HCT116 (cell line): ENCODE results near the gene HPCAL4.

Experiments
- ATF3 ChIP-seq: IDR thresholded peaks from 2 replicates; pipeline ENCODE4 v1.6.1; 2012
- CEBPB ChIP-seq: IDR thresholded peaks from 2 replicates; pipeline ENCODE4 v1.6.1; 2012; ENCODE audit warnings: low read depth
- ELF1 ChIP-seq: IDR thresholded peaks from 2 replicates; pipeline ENCODE4 v1.6.1; 2012; ENCODE audit warnings: low read depth, borderline replicate concordance
- EZH2phosphoT487 ChIP-seq: fragments of 200-600 bp; IDR thresholded peaks from 2 replicates; pipeline ENCODE4 v1.6.1; 2018; ENCODE audit warnings: antibody characterized with exemption, borderline replicate concordance
- JUND ChIP-seq: IDR thresholded peaks from 2 replicates; pipeline ENCODE4 v1.6.1; 2012
- POLR2A ChIP-seq: IDR thresholded peaks from 2 replicates; pipeline ENCODE4 v1.7.0; 2011; ENCODE audit warnings: borderline replicate concordance; ENCODE audit not compliant: insufficient read depth, insufficient read length; ENCODE audit errors: extremely low read depth
- RAD21 ChIP-seq: IDR thresholded peaks from 2 replicates; pipeline ENCODE4 v1.6.1; 2012; ENCODE audit warnings: low read depth, mild to moderate bottlenecking
- SIN3A ChIP-seq: IDR thresholded peaks from 2 replicates; pipeline ENCODE4 v1.6.1; 2012; ENCODE audit warnings: low read depth
- TCF7L2 ChIP-seq: IDR thresholded peaks from 2 replicates; pipeline ENCODE4 v1.7.0; 2011; ENCODE audit warnings: borderline replicate concordance, inconsistent platforms; ENCODE audit not compliant: insufficient read depth, insufficient read length; ENCODE audit errors: extremely low read depth
- TF ChIP-seq, protein P1 (sequence below), 3 experiments: fragments of 200-600 bp in 1 of 3; sonication (generic) in 1 of 3; IDR thresholded peaks in 2 of 3; conservative IDR thresholded peaks in 1 of 3; 2 replicates each; pipeline ENCODE4 v1.5.1; 2012 to 2017; ENCODE audit warnings: low read depth in 2 of 3, low read length in 2 of 3, antibody characterized with exemption in 1 of 3, borderline replicate concordance in 1 of 3, control low read depth in 1 of 3, mild to moderate bottlenecking in 1 of 3, mixed read lengths in 1 of 3, mixed run types in 1 of 3, moderate library complexity in 1 of 3; ENCODE audit not compliant: insufficient read depth in 1 of 3
- TF ChIP-seq, protein P2 (sequence below): IDR thresholded peaks from 2 replicates; pipeline ENCODE4 v1.6.1; 2012; ENCODE audit warnings: low read depth

GRCh38 chr1:39650431-39650830 is 40.8 kb downstream of the HPCAL4 start:
- TF ChIP-seq EZH2phosphoT487, result no peak
- TF ChIP-seq JUND, result no peak
- TF ChIP-seq RAD21, result no peak
- TF ChIP-seq ELF1, result no peak
- no peak for TF ChIP-seq TCF7L2
- no peak for TF ChIP-seq ATF3
- TF ChIP-seq, protein P1, sequence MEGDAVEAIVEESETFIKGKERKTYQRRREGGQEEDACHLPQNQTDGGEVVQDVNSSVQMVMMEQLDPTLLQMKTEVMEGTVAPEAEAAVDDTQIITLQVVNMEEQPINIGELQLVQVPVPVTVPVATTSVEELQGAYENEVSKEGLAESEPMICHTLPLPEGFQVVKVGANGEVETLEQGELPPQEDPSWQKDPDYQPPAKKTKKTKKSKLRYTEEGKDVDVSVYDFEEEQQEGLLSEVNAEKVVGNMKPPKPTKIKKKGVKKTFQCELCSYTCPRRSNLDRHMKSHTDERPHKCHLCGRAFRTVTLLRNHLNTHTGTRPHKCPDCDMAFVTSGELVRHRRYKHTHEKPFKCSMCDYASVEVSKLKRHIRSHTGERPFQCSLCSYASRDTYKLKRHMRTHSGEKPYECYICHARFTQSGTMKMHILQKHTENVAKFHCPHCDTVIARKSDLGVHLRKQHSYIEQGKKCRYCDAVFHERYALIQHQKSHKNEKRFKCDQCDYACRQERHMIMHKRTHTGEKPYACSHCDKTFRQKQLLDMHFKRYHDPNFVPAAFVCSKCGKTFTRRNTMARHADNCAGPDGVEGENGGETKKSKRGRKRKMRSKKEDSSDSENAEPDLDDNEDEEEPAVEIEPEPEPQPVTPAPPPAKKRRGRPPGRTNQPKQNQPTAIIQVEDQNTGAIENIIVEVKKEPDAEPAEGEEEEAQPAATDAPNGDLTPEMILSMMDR (IDR thresholded peaks at IDR 0.05 in 2 of 3, conservative IDR thresholded peaks at IDR 0.05 in 1 of 3; ENCODE audit: borderline replicate concordance in 1 of 3, insufficient read depth in 1 of 3, low read depth in 2 of 3, low read length in 2 of 3), result no peak
- no peak for TF ChIP-seq POLR2A
- TF ChIP-seq, protein P2, sequence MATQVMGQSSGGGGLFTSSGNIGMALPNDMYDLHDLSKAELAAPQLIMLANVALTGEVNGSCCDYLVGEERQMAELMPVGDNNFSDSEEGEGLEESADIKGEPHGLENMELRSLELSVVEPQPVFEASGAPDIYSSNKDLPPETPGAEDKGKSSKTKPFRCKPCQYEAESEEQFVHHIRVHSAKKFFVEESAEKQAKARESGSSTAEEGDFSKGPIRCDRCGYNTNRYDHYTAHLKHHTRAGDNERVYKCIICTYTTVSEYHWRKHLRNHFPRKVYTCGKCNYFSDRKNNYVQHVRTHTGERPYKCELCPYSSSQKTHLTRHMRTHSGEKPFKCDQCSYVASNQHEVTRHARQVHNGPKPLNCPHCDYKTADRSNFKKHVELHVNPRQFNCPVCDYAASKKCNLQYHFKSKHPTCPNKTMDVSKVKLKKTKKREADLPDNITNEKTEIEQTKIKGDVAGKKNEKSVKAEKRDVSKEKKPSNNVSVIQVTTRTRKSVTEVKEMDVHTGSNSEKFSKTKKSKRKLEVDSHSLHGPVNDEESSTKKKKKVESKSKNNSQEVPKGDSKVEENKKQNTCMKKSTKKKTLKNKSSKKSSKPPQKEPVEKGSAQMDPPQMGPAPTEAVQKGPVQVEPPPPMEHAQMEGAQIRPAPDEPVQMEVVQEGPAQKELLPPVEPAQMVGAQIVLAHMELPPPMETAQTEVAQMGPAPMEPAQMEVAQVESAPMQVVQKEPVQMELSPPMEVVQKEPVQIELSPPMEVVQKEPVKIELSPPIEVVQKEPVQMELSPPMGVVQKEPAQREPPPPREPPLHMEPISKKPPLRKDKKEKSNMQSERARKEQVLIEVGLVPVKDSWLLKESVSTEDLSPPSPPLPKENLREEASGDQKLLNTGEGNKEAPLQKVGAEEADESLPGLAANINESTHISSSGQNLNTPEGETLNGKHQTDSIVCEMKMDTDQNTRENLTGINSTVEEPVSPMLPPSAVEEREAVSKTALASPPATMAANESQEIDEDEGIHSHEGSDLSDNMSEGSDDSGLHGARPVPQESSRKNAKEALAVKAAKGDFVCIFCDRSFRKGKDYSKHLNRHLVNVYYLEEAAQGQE, result no peak
- no peak for TF ChIP-seq CEBPB
- TF ChIP-seq SIN3A, result no peak
